Measurements from ENCODE around the gene FUOM.
A peak's percentile ranks its signal among the peaks of the same experiment; 100 is the strongest.

Gene FUOM

GRCh38 chr10:133349577-133350011 is 8.2 kb downstream of the FUOM start:
- no peak for DNase-seq

GRCh38 chr10:133349160-133349568 is 8.7 kb downstream of the FUOM start:
- DNase-seq, result no peak

- DNase-seq, result no peak
These were observed 9.9 kb downstream of the FUOM start for GRCh38 chr10:133347710-133348517.

GRCh38 chr10:133346413-133346812 is 11.4 kb downstream of the FUOM start:
- no peak for DNase-seq

DNA sequence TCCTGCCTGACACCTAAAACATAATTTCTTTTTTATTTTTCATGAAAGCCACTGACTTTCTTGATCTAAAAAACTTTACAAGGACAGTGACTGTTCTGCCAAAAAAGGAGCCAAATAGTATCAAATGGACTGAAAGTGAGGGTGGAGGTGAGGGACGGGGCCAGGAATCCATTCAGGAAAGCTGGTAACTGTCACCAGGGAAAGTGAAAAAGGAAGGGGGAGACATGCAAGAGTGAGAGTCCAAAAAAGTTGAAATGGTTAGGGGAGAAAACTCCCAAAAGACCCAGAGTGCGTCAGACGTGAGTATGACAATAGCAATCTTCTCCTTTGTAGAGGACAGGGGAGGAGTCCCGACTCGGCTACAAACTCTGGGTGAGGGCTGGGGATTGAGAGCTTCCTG is 13.6 kb downstream of the FUOM start:
- no peak for DNase-seq

GRCh38 chr10:133343558-133343957 is 14.3 kb downstream of the FUOM start:
- no peak for DNase-seq

- DNase-seq, result no peak
These were observed 14.9 kb downstream of the FUOM start for GRCh38 chr10:133342942-133343341.

DNA sequence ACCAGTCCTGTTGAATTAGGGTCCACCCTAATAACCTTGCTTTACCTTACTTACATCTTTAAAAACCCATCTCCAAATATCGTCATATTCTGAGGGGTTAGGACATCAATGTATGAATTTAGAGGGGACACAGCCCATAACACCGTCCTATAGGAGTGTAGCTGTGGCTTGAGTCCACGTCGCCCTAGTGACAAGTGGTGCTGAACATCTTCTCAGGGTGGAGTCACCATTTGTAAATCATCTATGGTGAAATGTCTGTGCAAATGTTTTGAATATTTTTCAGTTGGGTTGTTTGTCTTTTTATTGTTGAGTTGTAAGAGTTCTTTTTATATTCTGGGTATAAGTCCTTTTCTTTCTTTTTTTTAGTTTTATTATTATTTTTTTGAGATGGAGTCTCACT is 15.8 kb downstream of the FUOM start:
- no peak for DNase-seq

DNA sequence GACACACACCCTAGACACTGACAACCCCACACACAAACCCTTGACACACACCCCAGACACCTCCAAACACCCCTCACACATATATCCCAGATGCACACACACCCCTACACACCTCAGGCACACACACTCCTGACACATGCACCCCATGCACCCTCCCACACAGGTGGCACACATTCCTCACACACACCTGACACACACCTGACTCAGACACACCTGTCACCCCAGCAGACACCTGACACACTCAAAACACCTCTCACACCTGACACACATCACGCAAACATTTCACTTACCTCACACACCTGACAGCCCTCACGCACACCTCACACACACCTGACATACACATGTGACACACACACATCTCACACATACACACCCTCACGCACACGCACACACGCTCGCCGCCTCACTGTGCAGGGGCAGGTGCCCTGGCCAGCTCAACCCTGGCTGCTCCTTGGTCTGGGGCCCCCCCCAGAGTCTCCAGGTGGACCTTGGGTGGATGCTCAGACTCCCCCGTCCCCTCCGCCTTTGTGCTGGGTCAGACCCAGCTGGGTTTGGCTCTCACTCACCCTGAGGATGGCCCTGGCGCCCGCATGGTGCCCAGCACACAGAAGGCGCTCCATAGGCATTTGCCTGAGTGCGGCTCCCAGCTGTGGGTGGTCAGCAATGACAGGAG is 18.0 kb downstream of the FUOM start:
- DNase-seq, result no peak

- DNase-seq, result no peak
These were observed 19.4 kb downstream of the FUOM start for GRCh38 chr10:133338080-133339071.

GRCh38 chr10:133337370-133337725 is 20.5 kb downstream of the FUOM start:
- no peak for DNase-seq

DNA sequence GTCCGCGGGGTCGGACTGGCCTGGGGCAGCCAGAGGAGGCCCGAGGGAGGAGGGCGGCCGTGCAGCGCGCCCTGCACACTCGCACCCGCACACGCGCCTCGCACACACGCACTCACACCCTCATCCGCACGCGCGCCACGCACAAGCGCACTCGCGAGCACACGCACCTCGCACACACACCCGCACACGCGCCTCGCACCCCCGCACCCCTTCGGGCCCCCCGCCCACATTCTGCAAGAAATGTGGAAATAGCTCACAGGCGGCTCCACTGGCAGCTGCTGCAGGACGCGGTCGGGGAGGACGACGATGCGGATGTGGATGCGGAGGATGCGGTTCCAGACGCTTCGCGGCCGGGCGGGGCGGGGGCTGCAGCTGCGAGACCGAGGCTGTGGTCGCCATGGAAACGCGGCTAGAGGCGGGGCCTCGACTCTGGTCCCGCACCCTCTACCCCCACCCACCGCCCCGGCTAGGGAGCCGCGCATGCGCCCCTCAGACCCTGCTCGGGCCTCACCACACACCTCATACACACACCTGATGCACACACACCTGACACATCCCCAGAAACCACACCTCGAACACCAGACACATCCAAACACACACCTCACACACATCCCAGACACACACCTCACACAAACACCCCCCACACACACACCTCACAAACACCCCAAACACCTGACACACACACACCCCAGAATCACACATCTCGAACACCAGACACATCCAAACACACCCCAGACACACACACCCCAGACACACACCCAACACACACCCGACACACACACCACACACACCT is 21.0 kb downstream of the FUOM start, which contains the start of gene CALY:
Gene CALY (minus strand): TSS at position 320 of the 793 bp plus-strand sequence. CDS start 7,907 bp downstream, outside the sequence.
- peak; percentile 53 for DNase-seq

DNA sequence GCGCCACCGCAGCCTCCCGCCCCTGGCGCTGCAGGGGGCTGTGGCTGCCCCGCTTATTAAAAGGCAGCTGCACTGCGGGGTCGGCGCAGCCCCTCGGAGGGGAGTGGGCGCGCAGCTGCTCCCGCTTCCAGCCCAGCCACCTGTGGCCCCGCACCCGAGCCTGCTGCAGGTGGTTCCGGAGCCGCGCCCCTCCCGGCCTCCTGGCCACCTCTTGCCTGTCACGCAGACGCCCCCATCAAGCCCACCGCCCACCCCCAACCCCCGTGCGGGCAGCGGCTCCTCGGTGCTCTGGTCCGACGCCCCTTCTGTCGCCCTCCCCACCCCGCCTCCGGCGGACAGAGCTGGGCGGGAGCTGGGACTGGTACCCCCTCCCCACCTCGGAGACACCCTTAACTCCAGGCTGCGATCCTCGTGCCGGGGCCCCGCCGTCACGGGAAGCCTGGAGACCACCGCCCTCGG is 21.7 kb downstream of the FUOM start:
- DNase-seq, result no peak

DNA sequence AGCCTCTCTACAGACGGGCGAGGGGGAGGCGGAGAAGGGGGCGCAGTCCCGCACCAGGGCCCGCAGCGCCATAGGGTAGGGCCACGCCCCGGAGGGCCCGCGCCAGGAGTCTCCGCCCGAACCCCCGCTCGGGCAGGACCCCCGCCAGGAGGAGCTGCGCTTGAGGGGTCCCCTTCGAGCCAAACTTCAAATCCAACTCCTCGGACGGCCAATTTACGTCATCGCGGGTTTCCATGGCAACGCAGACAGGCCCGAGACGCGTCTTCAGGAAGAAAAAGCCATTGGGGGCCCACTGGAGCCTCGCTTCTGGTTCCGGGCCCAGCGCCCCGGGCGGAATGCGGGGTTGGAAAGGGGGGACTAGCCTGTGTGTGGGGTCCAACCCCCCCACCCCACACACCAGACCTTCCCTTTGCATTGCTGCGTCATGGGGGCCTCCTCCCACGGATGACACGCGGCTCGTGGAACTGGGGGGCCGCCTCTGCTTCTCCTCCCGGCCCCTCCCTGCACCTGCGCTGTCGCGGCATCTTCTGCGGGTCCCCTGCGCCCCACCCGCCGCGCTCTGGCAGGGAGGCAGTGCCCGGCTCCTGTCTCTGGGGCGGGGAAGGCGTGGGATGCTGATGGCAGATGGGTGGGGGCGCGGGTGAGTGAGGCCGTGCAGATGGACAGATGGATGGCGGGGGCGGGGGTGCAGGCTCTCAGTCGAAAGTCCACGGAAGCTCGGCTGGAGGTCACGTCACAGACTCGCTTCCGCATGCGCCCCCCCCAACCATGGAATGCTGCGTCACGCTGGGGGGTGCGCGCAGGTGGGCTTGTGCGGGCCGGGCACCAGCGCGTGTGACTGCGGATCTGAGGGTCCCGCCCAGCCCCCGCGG is 22.3 kb downstream of the FUOM start:
- no peak for DNase-seq

DNA sequence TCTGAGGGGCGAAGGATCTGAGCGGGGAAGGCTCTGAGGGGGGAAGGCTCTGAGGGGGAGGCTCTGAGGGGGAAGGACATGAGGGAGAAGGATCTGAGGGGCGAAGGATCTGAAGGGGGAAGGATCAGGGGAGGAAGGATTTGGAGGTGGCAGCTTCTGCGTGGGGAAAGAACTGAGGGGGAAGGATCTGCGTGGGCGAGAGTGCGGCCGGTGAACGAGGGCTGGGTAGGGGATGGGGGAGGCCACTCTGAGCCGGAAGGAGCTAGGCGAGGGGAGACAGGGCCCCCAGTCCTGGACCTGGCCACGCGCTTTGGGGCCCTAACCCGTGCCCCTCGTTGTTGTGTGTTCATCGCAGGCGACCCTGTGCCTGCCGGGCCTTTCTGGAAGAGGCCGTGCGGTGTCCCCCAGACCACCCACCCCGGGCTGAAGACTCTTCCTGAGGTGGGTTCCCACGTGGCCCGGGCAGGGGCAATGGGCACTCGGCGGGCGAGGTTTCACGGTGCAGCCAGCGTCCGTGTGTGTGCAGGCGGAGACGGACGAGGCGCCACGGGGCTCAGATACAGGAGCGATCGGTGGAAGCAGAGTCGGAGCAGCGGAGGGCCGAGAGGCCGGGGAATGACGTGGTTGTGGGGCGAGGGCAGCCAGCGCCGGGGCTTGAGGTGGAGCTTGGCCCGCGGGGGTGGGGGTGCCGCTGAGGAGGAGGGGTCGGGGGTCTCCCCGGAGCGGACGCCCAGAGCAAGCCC is 23.1 kb downstream of the FUOM start:
- no peak for DNase-seq

GRCh38 chr10:133332936-133333699 is 24.7 kb downstream of the FUOM start:
- DNase-seq, result no peak

- peak; percentile 51 for DNase-seq
These were observed 28.2 kb downstream of the FUOM start for GRCh38 chr10:133329491-133330202.
